Measurements from ENCODE around the gene GSG1L. TPM values are rescaled to one million over a fixed set of nuclear protein-coding genes. Genes with fewer than 3 reads are reported as not detected.

Gene GSG1L
- total RNA-seq, 2 donors from 2014 or later = 13.9 to 34.7 TPM

- no peak for DNase-seq (ENCODE audit: low spot score)
- no peak for TF ChIP-seq CTCF (IDR thresholded peaks at IDR 0.05)
Measured at GRCh38 chr16:27800817-27801216, 262.7 kb downstream of the GSG1L start.

GRCh38 chr16:27799896-27800295 is 263.6 kb downstream of the GSG1L start:
- DNase-seq (ENCODE audit: low spot score) = no peak
- no peak overlapping the region for H3K4me3 ChIP-seq
- no peak for TF ChIP-seq CTCF (IDR thresholded peaks at IDR 0.05)
- no peaks in the 10 kb centered on the region for H3K36me3 ChIP-seq
- no peaks in the 10 kb centered on the region for H3K9me3 ChIP-seq
- H3K27ac ChIP-seq = no peak overlapping the region
- H3K4me1 ChIP-seq = no peaks in the 10 kb centered on the region
- no peaks in the 10 kb centered on the region for H3K27me3 ChIP-seq

More at GRCh38 chr16:27800817-27801216, 262.7 kb downstream of the GSG1L start:
- H3K4me3 ChIP-seq = no peak overlapping the region
- no peaks in the 10 kb centered on the region for H3K4me1 ChIP-seq
- no peak overlapping the region for H3K27ac ChIP-seq
- no peaks in the 10 kb centered on the region for H3K36me3 ChIP-seq
- H3K9me3 ChIP-seq = no peaks in the 10 kb centered on the region
- no peaks in the 10 kb centered on the region for H3K27me3 ChIP-seq

GRCh38 chr16:27798241-27798640 is 265.3 kb downstream of the GSG1L start:
- Histone ChIP-seq H3K4me3 (no peak overlapping the region), H3K4me1 (no peaks in the 10 kb centered on the region), H3K27me3 (no peaks in the 10 kb centered on the region), H3K27ac (no peak overlapping the region), H3K9me3 (no peaks in the 10 kb centered on the region), H3K36me3 (no peaks in the 10 kb centered on the region)
- DNase-seq (ENCODE audit: low spot score) = no peak
- TF ChIP-seq CTCF (IDR thresholded peaks at IDR 0.05) = no peak

GRCh38 chr16:27795992-27796614 is 267.4 kb downstream of the GSG1L start:
- no peak for DNase-seq (ENCODE audit: low spot score)
- Histone ChIP-seq H3K36me3 (no peaks in the 10 kb centered on the region), H3K4me3 (no peak overlapping the region), H3K4me1 (no peaks in the 10 kb centered on the region), H3K27me3 (no peaks in the 10 kb centered on the region), H3K9me3 (no peaks in the 10 kb centered on the region), H3K27ac (no peak overlapping the region)
- TF ChIP-seq CTCF (IDR thresholded peaks at IDR 0.05) = no peak

GRCh38 chr16:27793249-27793622 is 270.3 kb downstream of the GSG1L start:
- TF ChIP-seq CTCF (IDR thresholded peaks at IDR 0.05) = no peak
- Histone ChIP-seq H3K4me1 (no peaks in the 10 kb centered on the region), H3K9me3 (no peaks in the 10 kb centered on the region), H3K36me3 (no peaks in the 10 kb centered on the region), H3K4me3 (no peak overlapping the region), H3K27ac (no peak overlapping the region), H3K27me3 (no peaks in the 10 kb centered on the region)
- DNase-seq (ENCODE audit: low spot score) = no peak

Data from right atrium auricular region (tissue), 2 donors.